GM12878 (cell line): ENCODE results near the gene PCDHGA10.

Source experiments
- HCFC1 ChIP-seq: fragments of 150-350 bp; IDR thresholded peaks from 2 replicates; pipeline ENCODE4 v1.6.1; 2014; ENCODE audit warnings: low read length
- POLR2A ChIP-seq: IDR thresholded peaks from 2 replicates; pipeline ENCODE4 v1.6.1; 2011; ENCODE audit warnings: low read depth, mild to moderate bottlenecking, low read length
- POLR2AphosphoS5 ChIP-seq: IDR thresholded peaks from 2 replicates; pipeline ENCODE4 v1.6.1; 2011; ENCODE audit warnings: mild to moderate bottlenecking, low read length, inconsistent platforms
- TAF1 ChIP-seq: IDR thresholded peaks from 2 replicates; pipeline ENCODE4 v1.6.1; 2011; ENCODE audit warnings: mild to moderate bottlenecking, low read depth, low read length, borderline replicate concordance

GRCh38 chr5:141388661-141389060 lies 24.1 kb upstream of the PCDHGA10 start:
- TF ChIP-seq POLR2A = no peak
- TF ChIP-seq POLR2AphosphoS5 = no peak
- TF ChIP-seq TAF1 = no peak
- no peak for TF ChIP-seq HCFC1
